ENCODE results near the gene CA4. TPM values are rescaled to one million over a fixed set of nuclear protein-coding genes. Genes with fewer than 3 reads are reported as not detected.

Gene CA4
- total and polyA plus RNA-seq, 10 of the 15 experiments (the other 5 are each of a cell fraction or from before 2014, with no cell fraction given): 0.13 to 0.31 TPM; not detected in 8

DNA sequence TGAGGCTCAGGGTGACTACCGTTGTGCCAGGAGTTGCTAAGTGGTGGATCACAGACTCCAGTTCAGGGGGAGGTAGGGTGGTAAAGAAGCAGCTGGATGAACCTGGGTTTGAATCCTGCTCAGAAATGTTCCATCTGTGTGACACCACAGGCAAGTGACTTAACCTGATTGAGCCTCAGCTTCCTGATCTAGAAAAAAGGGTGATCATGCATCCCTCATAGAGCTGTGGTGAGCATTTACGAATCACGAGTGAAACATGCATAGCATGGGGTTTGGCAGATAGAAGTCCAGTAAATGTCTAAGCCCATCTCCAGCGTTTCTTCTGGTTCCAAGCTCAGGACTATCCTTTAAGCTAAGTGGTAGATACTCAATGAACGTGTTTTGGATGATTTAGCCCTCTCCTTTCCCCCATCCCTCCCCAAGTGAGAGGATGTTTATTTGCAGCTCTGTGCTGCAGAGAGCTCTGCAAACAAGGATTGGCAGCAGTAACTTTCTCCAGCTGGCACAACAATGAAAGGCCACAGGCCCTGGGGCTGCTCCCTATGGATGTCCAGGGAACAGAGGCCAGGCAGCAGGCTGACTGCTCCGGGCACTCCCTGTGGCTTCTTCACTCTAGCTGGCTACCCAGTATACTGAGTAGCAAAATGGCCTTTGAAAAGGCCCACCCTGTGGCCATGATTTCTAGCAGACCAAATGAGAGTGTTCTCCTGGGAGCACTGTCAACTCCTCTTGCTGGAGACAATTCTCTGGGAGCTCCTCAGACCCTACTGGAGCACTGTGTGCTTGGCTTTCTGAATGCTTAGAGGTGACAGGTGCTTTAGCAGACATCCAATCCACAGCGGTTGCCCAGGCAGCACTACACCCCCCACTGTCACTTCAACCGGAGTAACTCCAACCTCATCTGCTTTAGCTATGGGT, 21.3 kb downstream of the CA4 start:
- H4K20me1 ChIP-seq (ENCODE audit: control insufficient read depth, insufficient read depth): no peaks in the 10 kb centered on the region
- no peaks in the 10 kb centered on the region for H3K36me3 ChIP-seq (ENCODE audit: control insufficient read depth in 2 of 2, insufficient read depth in 2 of 2, low read length in 1 of 2)
- RAD21 ChIA-PET (ENCODE audit: unreplicated experiment): interaction anchor here (0.7 to 2.0 kb wide), 2 partner anchors 10 to 227 kb away, joined by 3 to 5 read pairs; no protein-coding TSS in a partner anchor
- H3K9ac ChIP-seq (ENCODE audit: control insufficient read depth, insufficient read depth, low read length): no peak overlapping the region
- no peaks in the 10 kb centered on the region for H3K9me3 ChIP-seq (replicated peaks; ENCODE audit: control insufficient read depth, insufficient read depth, low read length)
- CTCF ChIA-PET: interaction anchor here (0.9 to 2.1 kb wide), 4 partner anchors 9 to 30 kb away, joined by 3 to 8 read pairs (median 4); no protein-coding TSS in a partner anchor
- no peak overlapping the region for H3K27ac ChIP-seq (ENCODE audit: control insufficient read depth, insufficient read depth)
- ATAC-seq: no peak
- BruUV-seq (replicated peaks): no TSS peak
- H3K4me1 ChIP-seq (ENCODE audit: control insufficient read depth, insufficient read depth, low read length): no peaks in the 10 kb centered on the region
- H3K79me2 ChIP-seq (ENCODE audit: control insufficient read depth, insufficient read depth, low read length): no peaks in the 10 kb centered on the region
- no peak for TF ChIP-seq LARP7 (IDR thresholded peaks at IDR 0.05)
- POLR2A ChIA-PET: interaction anchor here (0.6 to 0.9 kb wide), 2 partner anchors 11 to 143 kb away, joined by 4 to 5 read pairs; no protein-coding TSS in a partner anchor
- H3K4me2 ChIP-seq (ENCODE audit: control insufficient read depth, insufficient read depth): no peak overlapping the region
- SMC1A ChIA-PET (ENCODE audit: uncharacterized antibody, unreplicated experiment): interaction anchor here (0.6 to 1.2 kb wide), 2 partner anchors 19 to 299 kb away, joined by 3 read pairs; no protein-coding TSS in a partner anchor
- no peak overlapping the region for H2AFZ ChIP-seq (ENCODE audit: control insufficient read depth, low read depth, low read length)
- H3K27me3 ChIP-seq (replicated peaks in 1 of 2; ENCODE audit: control insufficient read depth in 2 of 2, insufficient read depth in 2 of 2, low read length in 1 of 2): no peaks in the 10 kb centered on the region
- H3K4me3 ChIP-seq: no peak overlapping the region
- in situ Hi-C loops (cut with MboI): no loop called here
- 78% methylated on average over 8 of the region's 8 CpGs for WGBS (ENCODE audit: insufficient coverage, insufficient replicate concordance, low lambda C conversion rate, missing lambda C conversion rate)
- DNase-seq (ENCODE audit: low read depth, low spot score): no peak
- intact Hi-C loops (cut with micrococcal nuclease; ENCODE audit: unreplicated experiment): no loop called here
- no peak for FAIRE-seq

DNA sequence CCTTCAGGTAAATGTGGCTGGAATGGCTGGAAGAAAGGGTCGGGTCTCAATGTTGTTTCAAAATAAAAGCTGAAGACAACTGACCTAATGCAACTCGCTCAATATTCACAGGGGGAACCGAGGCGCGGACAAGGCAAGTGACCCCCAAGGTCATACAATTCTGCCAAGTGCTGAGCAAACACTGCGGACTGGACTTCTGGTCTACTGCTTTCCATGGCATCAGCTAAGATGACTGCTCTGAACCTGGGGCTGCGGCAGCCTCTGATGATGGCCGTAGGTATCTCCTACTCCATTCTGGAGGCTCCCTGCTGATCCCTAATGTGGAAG, 21.9 kb downstream of the CA4 start:
- Histone ChIP-seq H3K27ac (ENCODE audit: control insufficient read depth, insufficient read depth) (no peak overlapping the region), H3K9me3 (replicated peaks; ENCODE audit: control insufficient read depth, insufficient read depth, low read length) (no peaks in the 10 kb centered on the region), H3K4me1 (ENCODE audit: control insufficient read depth, insufficient read depth, low read length) (no peaks in the 10 kb centered on the region), H3K36me3 (ENCODE audit: control insufficient read depth in 2 of 2, insufficient read depth in 2 of 2, low read length in 1 of 2) (no peaks in the 10 kb centered on the region), H3K27me3 (replicated peaks in 1 of 2; ENCODE audit: control insufficient read depth in 2 of 2, insufficient read depth in 2 of 2, low read length in 1 of 2) (no peaks in the 10 kb centered on the region), H3K4me2 (ENCODE audit: control insufficient read depth, insufficient read depth) (no peak overlapping the region), H3K79me2 (ENCODE audit: control insufficient read depth, insufficient read depth, low read length) (no peaks in the 10 kb centered on the region), H3K9ac (ENCODE audit: control insufficient read depth, insufficient read depth, low read length) (no peak overlapping the region), H2AFZ (ENCODE audit: control insufficient read depth, low read depth, low read length) (no peak overlapping the region), H3K4me3 (no peak overlapping the region), H4K20me1 (ENCODE audit: control insufficient read depth, insufficient read depth) (no peaks in the 10 kb centered on the region)
- intact Hi-C loops (cut with micrococcal nuclease; ENCODE audit: unreplicated experiment): no loop called here
- RAD21 ChIA-PET (ENCODE audit: unreplicated experiment): interaction anchor here (0.7 kb wide), 1 partner anchor 227 kb away, joined by 3 read pairs; no protein-coding TSS in a partner anchor
- TF ChIP-seq ZBTB40 (IDR thresholded peaks at IDR 0.05; ENCODE audit: borderline replicate concordance) (no peak), CBX3 (IDR thresholded peaks at IDR 0.05; ENCODE audit: borderline replicate concordance, low read depth) (no peak), IKZF2 (IDR thresholded peaks at IDR 0.05) (no peak), SP1 (IDR thresholded peaks at IDR 0.05; ENCODE audit: low read depth, low read length) (no peak), NFXL1 (IDR thresholded peaks at IDR 0.05; ENCODE audit: borderline replicate concordance) (peak; percentile 37; the same call in 1 of the 2 replicates)
- ATAC-seq (no peak), DNase-seq (ENCODE audit: low read depth, low spot score) (no peak), FAIRE-seq (no peak)
- SMC1A ChIA-PET (ENCODE audit: uncharacterized antibody, unreplicated experiment): interaction anchor here (0.5 to 1.2 kb wide), 2 partner anchors 13 to 298 kb away, joined by 3 read pairs; no protein-coding TSS in a partner anchor
- CTCF ChIA-PET: interaction anchor here (1.7 to 2.1 kb wide), 2 partner anchors 10 to 29 kb away, joined by 6 to 8 read pairs; no protein-coding TSS in a partner anchor
- POLR2A ChIA-PET: no interaction called here
- BruUV-seq (replicated peaks): no TSS peak
- in situ Hi-C loops (cut with MboI): no loop called here
- WGBS (ENCODE audit: insufficient coverage, insufficient replicate concordance, low lambda C conversion rate, missing lambda C conversion rate): 89% methylated on average over 8 of the region's 8 CpGs
